HepG2 (cell line): Measurements from ENCODE around the gene NSF. TPM values are rescaled to one million over a fixed set of nuclear protein-coding genes. Genes with fewer than 3 reads are reported as not detected.

Experiments used
- ATAC-seq: fragments of 200-7000 bp; cut with Tn5 transposase; 3 replicates; pipeline ENCODE4 v1.9.1; 2020; ENCODE audit warnings: mild to moderate bottlenecking, moderate library complexity
- BruUV-seq: library from RNA; stranded (reverse); fragments of 400-500 nt; replicated peaks from 2 replicates; lab custom pipeline; 2021; lab: Mats Ljungman, UMichigan
- CTCF ChIA-PET: fragments of 300-600 bp; formaldehyde crosslinking; extraction: SDS; loops from one replicate; lab custom pipeline; 2021; ENCODE audit warnings: low total read pairs, inconsistent platforms, low intra/inter-chr PET ratio; lab: Yijun Ruan, JAX
- POLR2A ChIA-PET: fragments of 350-600 bp; sonication (Branson Sonifier 250); formaldehyde crosslinking; loops from one replicate; lab custom pipeline; 2020; ENCODE audit warnings: antibody characterized with exemption, inconsistent platforms; lab: Yijun Ruan, JAX
- DNase-seq: peaks from one replicate; pipeline ENCODE4 v3.0.0-alpha.2; 2015; ENCODE audit warnings: low spot score
- FAIRE-seq: peaks from 3 replicates; lab custom pipeline; 2011; peaks lifted over from hg19 to GRCh38; lab: Jason Lieb, UNC
- H2AFZ ChIP-seq: one replicate; pipeline ENCODE4 v1.6.1; 2011; ENCODE audit warnings: low read length, inconsistent platforms
- H3K27ac ChIP-seq: fragments of 300-600 bp; 3 replicates; pipeline ENCODE4 v1.8.0; 2011; ENCODE audit warnings: mixed run types, mild to moderate bottlenecking, mixed read lengths, low read length, inconsistent platforms; ENCODE audit not compliant: insufficient read depth; ENCODE audit errors: extremely low read length
- H3K27me3 ChIP-seq, 2 experiments: fragments of 200-600 bp in 1 of 2; 2 replicates in 1 of 2; 3 replicates in 1 of 2; pipeline versions ENCODE4 v1.6.0 to v1.8.0; 2011; ENCODE audit warnings: low read length in 2 of 2, mild to moderate bottlenecking in 2 of 2, moderate library complexity in 2 of 2, inconsistent platforms in 1 of 2; ENCODE audit not compliant: insufficient read depth in 2 of 2, control insufficient read depth in 1 of 2
- H3K36me3 ChIP-seq, 2 experiments: fragments of 200-600 bp in 1 of 2; replicated peaks in 1 of 2; 2 replicates in 1 of 2; 3 replicates in 1 of 2; pipeline versions ENCODE4 v1.5.1 to v1.8.0; 2011; ENCODE audit warnings: low read length in 2 of 2, inconsistent platforms in 1 of 2; ENCODE audit not compliant: insufficient read depth in 2 of 2, control insufficient read depth in 1 of 2
- H3K4me1 ChIP-seq: 2 replicates; pipeline ENCODE4 v1.5.1; 2012; ENCODE audit warnings: low read length, inconsistent platforms; ENCODE audit not compliant: insufficient read depth
- H3K4me2 ChIP-seq: 2 replicates; pipeline ENCODE4 v1.6.0; 2011; ENCODE audit warnings: low read depth, low read length, inconsistent platforms
- H3K4me3 ChIP-seq, 3 experiments: fragments of 200-600 bp in 1 of 3; sonication (generic), shearing (Covaris generic) in 1 of 3; replicated peaks in 1 of 3; 2 replicates each; pipeline ENCODE4 v1.5.1; 2011 to 2016; ENCODE audit warnings: low read length in 3 of 3, inconsistent platforms in 2 of 3, low read depth in 2 of 3, mild to moderate bottlenecking in 2 of 3, control low read depth in 1 of 3, mixed read lengths in 1 of 3; ENCODE audit not compliant: insufficient read depth in 1 of 3
- H3K79me2 ChIP-seq: one replicate; pipeline ENCODE4 v1.6.1; 2011; ENCODE audit warnings: low read length, inconsistent platforms; ENCODE audit not compliant: insufficient read depth
- H3K9ac ChIP-seq: 2 replicates; pipeline ENCODE4 v1.6.0; 2011; ENCODE audit warnings: mild to moderate bottlenecking, low read depth, low read length, inconsistent platforms; ENCODE audit not compliant: insufficient read depth
- H3K9me3 ChIP-seq: 2 replicates; pipeline ENCODE4 v1.5.1; 2012; ENCODE audit warnings: mild to moderate bottlenecking, low read length
- H4K20me1 ChIP-seq: 2 replicates; pipeline ENCODE4 v1.6.0; 2011; ENCODE audit warnings: inconsistent platforms, mild to moderate bottlenecking, low read length, moderate library complexity; ENCODE audit not compliant: insufficient read depth
- CC2D1A ChIP-seq: sonication (generic); formaldehyde crosslinking; IDR thresholded peaks from 2 replicates; pipeline ENCODE4 v1.8.1; 2023; ENCODE audit warnings: mild to moderate bottlenecking, missing genetic modification reagents
- HES4 ChIP-seq: sonication (generic); formaldehyde crosslinking; IDR thresholded peaks from 2 replicates; pipeline ENCODE4 v1.9.0; 2021; ENCODE audit warnings: mild to moderate bottlenecking, missing genetic modification reagents, borderline replicate concordance
- HMGXB4 ChIP-seq, 2 experiments: sonication (generic) in 1 of 2; formaldehyde crosslinking in 1 of 2; IDR thresholded peaks; 2 replicates each; pipeline versions ENCODE4 v1.4.0 to v1.6.1; 2018 to 2020; ENCODE audit warnings: missing genetic modification reagents in 2 of 2, borderline replicate concordance in 1 of 2, low read depth in 1 of 2, mild to moderate bottlenecking in 1 of 2, missing biosample characterization in 1 of 2
- SAFB2 ChIP-seq: sonication (generic); formaldehyde crosslinking; IDR thresholded peaks from 2 replicates; pipeline ENCODE4 v1.5.1; 2020; ENCODE audit warnings: missing genetic modification reagents, low read depth, mild to moderate bottlenecking, borderline replicate concordance
- ZBTB42 ChIP-seq: sonication (generic); formaldehyde crosslinking; IDR thresholded peaks from 2 replicates; pipeline ENCODE4 v1.5.0; 2020; ENCODE audit warnings: mild to moderate bottlenecking, missing genetic modification reagents
- ZNF263 ChIP-seq: sonication (generic); formaldehyde crosslinking; IDR thresholded peaks from 2 replicates; pipeline ENCODE4 v1.4.0; 2020; ENCODE audit warnings: missing genetic modification reagents
- ZNF432 ChIP-seq: sonication (generic); formaldehyde crosslinking; IDR thresholded peaks from 2 replicates; pipeline ENCODE4 v1.5.0; 2020; ENCODE audit warnings: missing genetic modification reagents, mild to moderate bottlenecking, borderline replicate concordance
- ZNF614 ChIP-seq: IDR thresholded peaks from 2 replicates; pipeline ENCODE4 v1.6.1; 2018; ENCODE audit warnings: missing biosample characterization, missing genetic modification reagents, inconsistent platforms, borderline replicate concordance
- ZSCAN12 ChIP-seq: sonication (generic); formaldehyde crosslinking; IDR thresholded peaks from 2 replicates; pipeline ENCODE4 v1.9.0; 2021; ENCODE audit warnings: mild to moderate bottlenecking, missing genetic modification reagents
- WGBS: methylation state at CpG from one replicate; pipeline ENCODE4 v1.1.6; 2017; ENCODE audit warnings: low lambda C conversion rate; 5-methylcytosine and 5-hydroxymethylcytosine counted together
- in situ Hi-C: cut with HindIII; loops from 2 replicates; pipeline ENCODE4 v1.10.0; 2017; ENCODE audit warnings: low pct_unique_long_range_greater_than_20kb; ENCODE audit not compliant: extremely low pct_ligation_motif_present
- intact Hi-C: fragments of 100-400 bp; cut with micrococcal nuclease; formaldehyde crosslinking; loops from one replicate; pipeline ENCODE4 v1.10.0; 2022; ENCODE audit not compliant: unreplicated experiment
- polyA plus RNA-seq, 8 experiments: library from polyadenylated mRNA; depleted of rRNA in 3 of 8; stranded (reverse) in 7 of 8; unstranded in 1 of 8; fragments of >200 nt; fragmentation: Illumina TruSeq in 4 of 8; extraction: Trizol in 4 of 8; gene quantifications; 2 replicates each; pipeline versions ENCODE4 v1.2.1 to v1.2.3, GENCODE V29; 2011 to 2016; ENCODE audit warnings: low read depth in 4 of 8, missing spikeins in 1 of 8, mixed read lengths in 1 of 8; ENCODE audit not compliant: insufficient read depth in 1 of 8
- total RNA-seq, 5 experiments: library from RNA; depleted of rRNA; stranded (reverse); fragments of >200 nt; fragmentation: Illumina TruSeq; extraction: Trizol; gene quantifications; 2 replicates each; pipeline ENCODE4 v1.2.3, GENCODE V29; 2016; ENCODE audit warnings: low read depth in 1 of 5

Gene NSF
- total and polyA plus RNA-seq, 2 of the 13 experiments (the other 11 are each of a cell fraction or from before 2014, with no cell fraction given): 21.9 to 37.8 TPM

DNA sequence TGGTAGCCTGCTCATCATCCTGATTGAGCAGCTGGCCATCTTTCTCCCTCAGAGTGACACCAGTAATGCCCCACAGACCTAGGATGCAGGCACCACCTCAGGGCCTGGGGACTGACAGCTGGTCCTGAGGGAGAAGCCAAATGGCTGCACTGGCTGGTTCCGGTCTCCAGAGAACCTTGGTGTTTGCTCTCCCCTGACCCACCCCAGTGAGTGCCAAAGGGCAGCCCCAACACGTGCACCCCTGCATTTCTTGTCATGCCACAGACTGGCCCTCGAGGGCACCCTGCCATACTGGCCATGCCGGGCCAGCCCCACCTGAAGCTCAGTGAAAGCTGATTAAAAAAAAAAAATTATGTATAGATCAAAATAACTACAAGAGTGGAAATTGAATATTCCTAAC, 127.5 kb downstream of the NSF start:
- TF ChIP-seq ZNF263: no peak
- no peak for TF ChIP-seq ZNF614 (CRISPR knock-in tag)
- no peak for TF ChIP-seq ZSCAN12
- no peak for TF ChIP-seq HMGXB4 (CRISPR knock-in tag; IDR thresholded peaks at IDR 0.05; ENCODE audit: borderline replicate concordance in 1 of 2, low read depth in 1 of 2)
- no peak for TF ChIP-seq HES4 (CRISPR knock-in tag)
- TF ChIP-seq CC2D1A (CRISPR knock-in tag): no peak
- no peak for TF ChIP-seq ZBTB42 (CRISPR knock-in tag)
- TF ChIP-seq ZNF432 (CRISPR knock-in tag): no peak
- no peak for TF ChIP-seq SAFB2 (CRISPR knock-in tag)
- intact Hi-C loops (no loop called here), in situ Hi-C loops (no loop called here)
- Histone ChIP-seq H3K9me3 (no peaks in the 10 kb centered on the region), H2AFZ (no peak overlapping the region), H3K27me3 (no peaks in the 10 kb centered on the region), H3K9ac (no peak overlapping the region), H3K27ac (no peak overlapping the region), H3K36me3 (peaks cover 0 to 14% of the 10 kb centered on the region in 2 experiments; a peak in 4 of 5 replicates), H3K4me2 (no peak overlapping the region), H3K79me2 (no peaks in the 10 kb centered on the region), H3K4me1 (no peaks in the 10 kb centered on the region), H3K4me3 (no peak overlapping the region), H4K20me1 (no peaks in the 10 kb centered on the region)
- POLR2A ChIA-PET: no interaction called here
- FAIRE-seq (no peak), ATAC-seq (no peak), DNase-seq (no peak)
- CTCF ChIA-PET: no interaction called here
- BruUV-seq: no TSS peak
- 96% methylated on average over 4 of the region's 4 CpGs for WGBS
